Skeletal muscle tissue (tissue), 4 donors: Measurements from ENCODE around the gene SLC4A1AP. TPM values are rescaled to one million over a fixed set of nuclear protein-coding genes. Genes with fewer than 3 reads are reported as not detected.

Experiments
- H3K27ac ChIP-seq: one replicate; pipeline ENCODE4 v1.7.0; 2013; ENCODE audit warnings: mild to moderate bottlenecking, low read depth, low read length, inconsistent platforms
- H3K27me3 ChIP-seq, 3 donors: one replicate each; pipeline ENCODE4 v1.7.0; 2013; ENCODE audit warnings: low read length in 3 of 3; ENCODE audit not compliant: control insufficient read depth in 3 of 3, insufficient read depth in 3 of 3
- H3K36me3 ChIP-seq, 3 donors: one replicate each; pipeline ENCODE4 v1.7.0; 2013; ENCODE audit warnings: low read length in 3 of 3; ENCODE audit not compliant: control insufficient read depth in 3 of 3, insufficient read depth in 3 of 3
- H3K4me1 ChIP-seq, 3 donors: one replicate each; pipeline ENCODE4 v1.7.0; 2013; ENCODE audit warnings: low read length in 3 of 3, mild to moderate bottlenecking in 3 of 3; ENCODE audit not compliant: control insufficient read depth in 3 of 3, insufficient read depth in 3 of 3
- H3K4me3 ChIP-seq, 3 donors: one replicate each; pipeline ENCODE4 v1.7.0; 2013; ENCODE audit warnings: low read length in 3 of 3
- H3K9ac ChIP-seq, 3 donors: one replicate each; pipeline ENCODE4 v1.7.0; 2013; ENCODE audit warnings: low read length in 3 of 3, mild to moderate bottlenecking in 3 of 3, moderate library complexity in 2 of 3, low read depth in 1 of 3
- H3K9me3 ChIP-seq, 3 donors: one replicate each; pipeline ENCODE4 v1.7.0; 2013; ENCODE audit warnings: low read length in 3 of 3; ENCODE audit not compliant: control insufficient read depth in 3 of 3
- total RNA-seq: library from RNA; depleted of rRNA; stranded (reverse); fragments of >200 nt; gene quantifications from one replicate; pipeline ENCODE4 v1.2.3, GENCODE V29; 2014
- donor health status: Osteomylitis.

The SLC4A1AP gene
- total RNA-seq, 1 donor from 2014 or later = 20.9 TPM

- H3K36me3 ChIP-seq = peaks cover 35 to 60% (median 54%) of the 10 kb centered on the region in 3 donors
- H3K9me3 ChIP-seq = no peaks in the 10 kb centered on the region
- H3K27ac ChIP-seq = no peak overlapping the region
- H3K9ac ChIP-seq = no peak overlapping the region
- H3K4me3 ChIP-seq = no peak overlapping the region
- H3K4me1 ChIP-seq = no peaks in the 10 kb centered on the region
- H3K27me3 ChIP-seq = no peaks in the 10 kb centered on the region
These were observed 16.0 kb upstream of the SLC4A1AP start for GRCh38 chr2:27647737-27648136.

- H3K9me3 ChIP-seq = no peaks in the 10 kb centered on the region
- peaks cover 52 to 84% (median 70%) of the 10 kb centered on the region in 3 donors for H3K36me3 ChIP-seq
- H3K4me3 ChIP-seq = no peak overlapping the region
- H3K9ac ChIP-seq = no peak overlapping the region
- no peaks in the 10 kb centered on the region for H3K4me1 ChIP-seq
- H3K27me3 ChIP-seq = no peaks in the 10 kb centered on the region
- H3K27ac ChIP-seq = no peak overlapping the region
These were observed 12.6 kb upstream of the SLC4A1AP start for GRCh38 chr2:27651056-27651455.

GRCh38 chr2:27652341-27652740 is 11.3 kb upstream of the SLC4A1AP start:
- H3K27ac ChIP-seq = no peak overlapping the region
- peaks cover 57 to 88% (median 77%) of the 10 kb centered on the region in 3 donors for H3K36me3 ChIP-seq
- H3K9me3 ChIP-seq = no peaks in the 10 kb centered on the region
- no peaks in the 10 kb centered on the region for H3K27me3 ChIP-seq
- H3K4me3 ChIP-seq = no peak overlapping the region
- no peaks in the 10 kb centered on the region for H3K4me1 ChIP-seq
- H3K9ac ChIP-seq = no peak overlapping the region

GRCh38 chr2:27652790-27653189 is 10.9 kb upstream of the SLC4A1AP start:
- no peak overlapping the region for H3K9ac ChIP-seq
- no peak overlapping the region for H3K27ac ChIP-seq
- H3K4me1 ChIP-seq = no peaks in the 10 kb centered on the region
- H3K27me3 ChIP-seq = no peaks in the 10 kb centered on the region
- H3K36me3 ChIP-seq = peaks cover 57 to 88% (median 77%) of the 10 kb centered on the region in 3 donors
- H3K4me3 ChIP-seq = no peak overlapping the region
- no peaks in the 10 kb centered on the region for H3K9me3 ChIP-seq

GRCh38 chr2:27653397-27653796 is 10.3 kb upstream of the SLC4A1AP start:
- Histone ChIP-seq H3K9ac (no peak overlapping the region), H3K4me1 (no peaks in the 10 kb centered on the region), H3K36me3 (peaks cover 52 to 87% (median 73%) of the 10 kb centered on the region in 3 donors), H3K9me3 (no peaks in the 10 kb centered on the region), H3K4me3 (no peak overlapping the region), H3K27ac (no peak overlapping the region), H3K27me3 (no peaks in the 10 kb centered on the region)

GRCh38 chr2:27655155-27655951 is 8.3 kb upstream of the SLC4A1AP start:
- no peaks in the 10 kb centered on the region for H3K27me3 ChIP-seq
- H3K9ac ChIP-seq = no peak overlapping the region
- no peak overlapping the region for H3K4me3 ChIP-seq
- no peak overlapping the region for H3K27ac ChIP-seq
- H3K36me3 ChIP-seq = peaks cover 47 to 83% (median 75%) of the 10 kb centered on the region in 3 donors
- no peaks in the 10 kb centered on the region for H3K9me3 ChIP-seq
- H3K4me1 ChIP-seq = no peaks in the 10 kb centered on the region

GRCh38 chr2:27661371-27661770 is 2.3 kb upstream of the SLC4A1AP start:
- Histone ChIP-seq H3K36me3 (peaks cover 14 to 53% (median 48%) of the 10 kb centered on the region in 3 donors), H3K4me1 (peaks cover 18 to 26% (median 19%) of the 10 kb centered on the region in 3 donors), H3K4me3 (no peak overlapping the region), H3K9me3 (no peaks in the 10 kb centered on the region), H3K27ac (no peak overlapping the region), H3K27me3 (no peaks in the 10 kb centered on the region), H3K9ac (no peak overlapping the region)

- peaks cover 12 to 49% (median 40%) of the 10 kb centered on the region in 3 donors for H3K36me3 ChIP-seq
- no peaks in the 10 kb centered on the region for H3K9me3 ChIP-seq
- H3K4me3 ChIP-seq = peak overlapping the region; percentile 96 to 99 (median 98)
- H3K27me3 ChIP-seq = no peaks in the 10 kb centered on the region
- peak overlapping the region; percentile 96 for H3K27ac ChIP-seq
- H3K9ac ChIP-seq = peak overlapping the region; percentile 93 to 97 (median 95)
- H3K4me1 ChIP-seq = peaks cover 18 to 26% (median 19%) of the 10 kb centered on the region in 3 donors
These were observed 475 bp downstream of the SLC4A1AP start for GRCh38 chr2:27664154-27664574.

- H3K9ac ChIP-seq = peak overlapping the region; percentile 93 to 97 (median 95)
- H3K36me3 ChIP-seq = peaks cover 13 to 47% (median 41%) of the 10 kb centered on the region in 3 donors
- peak overlapping the region; percentile 96 to 99 (median 98) for H3K4me3 ChIP-seq
- H3K4me1 ChIP-seq = peaks cover 18 to 26% (median 19%) of the 10 kb centered on the region in 3 donors
- no peaks in the 10 kb centered on the region for H3K27me3 ChIP-seq
- H3K27ac ChIP-seq = no peak overlapping the region
- H3K9me3 ChIP-seq = no peaks in the 10 kb centered on the region
These were observed 1.1 kb downstream of the SLC4A1AP start for GRCh38 chr2:27664622-27665363.

- no peaks in the 10 kb centered on the region for H3K27me3 ChIP-seq
- H3K36me3 ChIP-seq = peaks cover 7 to 32% (median 25%) of the 10 kb centered on the region in 3 donors
These were observed 3.8 kb downstream of the SLC4A1AP start for GRCh38 chr2:27667446-27667845.

More at GRCh38 chr2:27667446-27667845, 3.8 kb downstream of the SLC4A1AP start:
- no peak overlapping the region for H3K27ac ChIP-seq
- H3K4me1 ChIP-seq = peaks cover 13 to 23% (median 17%) of the 10 kb centered on the region in 3 donors
- no peak overlapping the region for H3K4me3 ChIP-seq
- H3K9me3 ChIP-seq = no peaks in the 10 kb centered on the region
- H3K9ac ChIP-seq = no peak overlapping the region
